Stimulated activated CD8-positive, alpha-beta memory T cell treated with anti-CD3 and anti-CD28 coated beads, Interleukin-4, amount 100 ng/mL, for 48 hours (primary cell): ENCODE measurements around the gene PRLR.
A peak's percentile ranks its signal among the peaks of the same experiment; 100 is the strongest.

Experiments
- DNase-seq: peaks from one replicate; pipeline ENCODE4 v3.0.0-alpha.2; 2020

The PRLR gene

DNA sequence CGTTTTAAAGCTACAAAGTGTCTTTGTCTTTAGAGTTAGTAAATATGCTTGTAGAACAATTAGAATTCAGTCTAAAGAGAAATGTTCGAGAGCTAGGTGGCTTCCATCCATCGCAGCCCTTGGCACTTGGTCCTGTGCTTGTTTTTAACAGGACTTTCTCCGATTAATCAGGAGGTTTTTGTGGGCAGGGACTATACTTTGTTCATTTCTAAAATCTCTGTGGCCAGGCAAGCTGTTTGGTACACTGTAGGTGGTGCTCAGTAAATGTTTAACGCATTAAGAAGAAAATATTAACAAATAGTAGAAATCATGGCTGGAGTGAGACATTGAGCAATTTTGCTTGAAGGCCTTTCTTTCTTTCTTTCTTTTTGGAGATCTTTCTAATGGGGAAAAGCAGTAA is 203.3 kb downstream of the PRLR start:
- no peak for DNase-seq

DNA sequence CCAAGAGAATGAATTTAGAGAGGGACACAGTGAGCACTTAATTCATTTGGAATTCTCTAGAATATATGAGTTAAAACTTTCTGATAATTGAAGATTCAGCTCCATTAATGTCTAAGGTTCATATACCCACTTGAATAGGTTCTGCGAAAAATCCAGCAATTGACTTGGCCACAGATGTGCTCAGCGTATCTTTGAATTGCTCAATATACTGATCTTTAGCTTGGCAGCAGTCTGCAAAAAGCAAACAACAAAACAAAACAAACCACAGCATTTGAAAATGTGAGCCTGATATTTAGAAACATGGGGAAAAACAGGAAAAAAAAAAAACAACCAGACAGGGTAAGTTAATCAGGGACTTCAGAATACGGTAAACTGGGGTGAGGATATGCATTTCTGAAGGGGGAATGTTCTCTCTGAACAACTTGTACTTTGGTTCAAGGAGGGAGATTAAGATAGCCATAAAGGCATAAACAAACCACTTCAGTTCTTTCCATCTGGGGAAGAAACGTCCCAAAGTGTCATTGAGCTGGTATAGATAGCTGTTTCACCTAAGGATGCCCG is 203.9 kb downstream of the PRLR start:
- no peak for DNase-seq

DNA sequence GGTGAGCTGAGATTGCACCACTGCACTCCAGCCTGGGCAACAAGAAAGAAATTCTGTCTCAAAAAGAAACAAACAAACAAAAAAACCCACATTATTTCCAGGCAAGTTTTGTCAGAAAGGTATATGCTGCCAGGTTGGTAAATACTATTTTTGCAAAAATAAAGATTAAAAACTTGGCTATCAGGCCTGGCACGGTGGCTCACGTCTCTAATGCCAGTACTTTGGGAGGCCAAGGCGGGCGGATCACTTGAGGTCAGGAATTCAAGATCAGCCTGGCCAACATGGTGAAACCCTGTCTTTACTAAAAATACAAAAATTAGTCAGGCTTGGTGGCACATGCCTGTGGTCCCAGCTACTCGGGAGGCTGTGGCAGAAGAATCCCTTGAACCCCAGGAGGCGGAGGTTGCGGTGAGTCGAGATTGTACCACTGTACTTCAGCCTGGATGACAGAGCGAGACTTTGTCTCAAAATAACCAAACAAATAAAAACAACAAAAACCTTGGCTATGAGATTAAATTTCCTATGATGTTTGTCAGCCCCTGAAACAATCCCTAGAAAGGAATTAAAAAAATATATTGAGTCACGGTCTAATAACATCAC is 205.3 kb downstream of the PRLR start:
- DNase-seq = no peak

DNA sequence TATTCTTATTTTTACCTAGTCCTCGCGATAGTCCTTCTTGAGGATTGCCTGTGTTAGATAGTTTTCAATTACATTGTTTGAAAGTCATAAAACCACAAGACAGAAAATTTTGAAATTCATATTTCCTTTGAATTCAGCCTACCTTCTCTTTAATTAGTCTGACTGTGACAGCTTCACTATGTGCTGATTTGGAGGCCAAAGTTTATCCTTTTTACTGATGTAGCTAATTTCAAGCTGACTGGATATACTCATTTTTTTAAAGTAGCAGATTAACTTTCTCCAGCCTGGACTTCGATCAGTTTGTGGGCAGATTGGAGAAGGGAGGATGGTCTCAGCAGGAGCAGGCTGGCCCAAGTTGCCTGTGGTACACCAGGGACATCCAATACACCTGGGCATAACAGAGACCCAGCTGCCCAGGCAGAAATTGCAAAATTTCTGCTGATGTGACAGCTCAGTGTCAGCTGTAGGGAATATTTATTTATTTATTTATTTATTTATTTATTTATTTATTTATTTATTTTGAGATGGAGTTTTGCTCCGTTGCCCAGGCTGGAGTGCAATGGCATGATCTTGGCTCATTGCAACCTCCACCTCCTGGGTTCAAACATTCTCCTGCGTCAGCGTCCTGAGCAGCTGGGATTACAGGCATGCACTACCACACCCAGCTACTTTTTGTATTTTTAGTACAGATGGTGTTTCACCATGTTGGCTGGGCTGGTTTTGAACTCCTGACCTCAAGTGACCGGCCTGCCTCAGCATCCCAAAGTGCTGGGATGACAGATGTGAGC is 206.7 kb downstream of the PRLR start:
- DNase-seq = no peak

DNA sequence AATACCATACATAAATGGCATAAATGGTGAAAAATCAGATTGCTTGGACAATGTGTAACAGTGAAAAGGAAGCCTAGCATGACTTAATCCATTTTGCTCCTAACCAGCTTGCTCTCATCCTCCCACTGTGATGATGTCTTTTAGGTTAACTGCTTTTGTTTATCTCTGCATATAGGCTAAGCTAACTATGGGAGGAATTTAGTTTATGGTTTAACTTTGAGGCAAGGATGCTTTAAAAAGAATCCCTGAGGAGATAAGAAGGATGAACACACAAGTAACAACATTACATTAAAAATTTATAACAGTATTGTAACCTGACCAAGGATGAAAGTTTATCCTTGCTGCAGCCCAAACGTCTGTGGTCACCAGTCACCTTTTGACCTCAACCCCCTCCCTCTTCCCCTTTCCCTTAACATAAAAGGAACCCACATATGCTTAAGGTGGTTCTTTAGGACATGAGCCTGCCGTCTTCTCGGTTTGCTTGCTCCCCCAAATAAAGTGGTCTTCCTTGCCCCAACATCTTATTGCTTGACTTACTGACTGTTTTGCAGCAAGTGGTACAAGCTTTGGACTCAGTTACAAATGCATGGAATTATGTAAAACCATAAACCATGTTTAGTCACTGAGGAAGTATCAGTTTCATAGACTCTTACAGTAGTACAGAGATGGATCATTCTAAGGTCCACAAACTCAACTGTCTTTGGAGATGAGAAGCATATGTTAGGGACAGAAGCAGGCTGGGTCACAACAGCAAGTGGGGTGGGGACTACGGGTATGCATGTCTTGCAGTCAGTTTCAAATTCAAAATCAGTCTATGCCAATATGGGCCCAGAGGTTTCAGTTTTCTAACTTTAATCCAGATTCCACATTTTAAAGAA is 213.9 kb downstream of the PRLR start:
- no peak for DNase-seq

DNA sequence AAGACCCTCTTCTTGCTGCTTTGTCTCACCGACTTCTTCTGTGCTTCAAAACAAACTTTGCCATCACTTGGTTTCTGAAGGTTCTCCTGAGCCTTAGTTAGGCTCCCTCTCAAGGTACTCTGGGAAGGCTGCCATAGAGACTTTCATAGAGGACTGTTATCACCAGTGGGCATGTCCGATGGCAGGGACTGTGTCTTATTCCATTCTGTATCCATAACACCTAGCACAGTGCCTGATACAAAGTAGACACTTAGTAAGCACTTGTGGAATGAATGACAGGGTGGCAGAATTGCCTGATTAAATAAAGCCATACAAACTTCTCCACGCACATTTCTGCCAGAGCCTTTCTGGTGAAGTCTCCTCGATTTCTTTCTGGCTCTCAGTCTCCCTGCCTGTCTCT is 215.2 kb downstream of the PRLR start:
- no peak for DNase-seq

DNA sequence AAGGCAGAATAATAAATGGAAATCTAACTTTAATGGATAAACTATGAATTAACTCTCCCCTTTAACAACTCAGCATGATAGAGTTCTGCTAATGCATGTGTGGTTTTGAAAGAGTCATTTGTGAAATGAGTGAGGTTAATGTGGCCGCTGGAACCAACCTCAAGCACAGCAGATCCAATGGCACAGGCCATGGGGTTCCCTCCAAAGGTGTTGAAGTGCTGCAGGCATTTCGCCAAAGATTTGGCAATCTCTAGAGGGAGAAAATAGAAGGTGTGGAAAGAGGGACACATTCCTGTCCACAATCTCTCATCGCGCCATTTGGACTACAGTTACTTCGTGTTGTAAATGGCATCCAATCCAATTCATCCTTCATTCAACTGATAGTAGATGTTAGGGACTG is 217.5 kb downstream of the PRLR start:
- no peak for DNase-seq

DNA sequence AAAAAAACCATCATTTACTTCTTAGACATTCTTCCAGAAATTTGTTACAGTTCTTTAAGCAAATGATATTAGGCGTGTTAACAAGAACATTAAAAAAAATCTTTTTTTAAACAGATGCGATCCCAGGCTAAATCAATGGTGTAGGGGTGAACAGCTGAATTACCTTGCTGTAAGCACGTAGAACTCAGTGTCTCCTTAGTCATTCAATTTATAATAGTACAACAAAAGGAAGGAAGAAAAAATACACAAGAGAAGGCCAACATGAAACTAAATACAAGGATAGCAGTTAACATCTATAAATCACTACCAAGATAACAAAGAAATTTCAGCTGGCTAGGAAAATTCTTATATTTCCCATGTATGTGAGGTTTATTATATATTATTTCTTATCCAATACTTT is 217.9 kb downstream of the PRLR start:
- no peak for DNase-seq

DNA sequence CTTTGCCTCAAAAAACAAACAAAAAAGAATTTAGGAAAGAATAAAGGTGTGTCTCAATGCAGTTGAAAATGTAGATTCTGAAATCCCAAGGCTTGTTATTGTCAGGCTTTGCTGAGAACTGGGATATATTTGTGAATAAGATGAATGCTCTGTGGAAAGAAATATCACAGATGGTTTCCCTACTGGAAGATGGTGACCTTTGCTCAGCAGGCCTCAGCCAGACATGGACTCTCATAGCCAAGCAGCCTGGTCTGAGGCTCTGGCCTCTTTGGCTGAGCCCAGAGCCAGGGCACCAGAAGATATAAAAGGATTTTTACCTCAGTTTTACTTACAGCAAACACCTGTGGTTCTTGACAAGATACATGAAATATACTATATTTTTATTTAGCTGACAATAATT is 219.6 kb downstream of the PRLR start:
- DNase-seq = no peak

DNA sequence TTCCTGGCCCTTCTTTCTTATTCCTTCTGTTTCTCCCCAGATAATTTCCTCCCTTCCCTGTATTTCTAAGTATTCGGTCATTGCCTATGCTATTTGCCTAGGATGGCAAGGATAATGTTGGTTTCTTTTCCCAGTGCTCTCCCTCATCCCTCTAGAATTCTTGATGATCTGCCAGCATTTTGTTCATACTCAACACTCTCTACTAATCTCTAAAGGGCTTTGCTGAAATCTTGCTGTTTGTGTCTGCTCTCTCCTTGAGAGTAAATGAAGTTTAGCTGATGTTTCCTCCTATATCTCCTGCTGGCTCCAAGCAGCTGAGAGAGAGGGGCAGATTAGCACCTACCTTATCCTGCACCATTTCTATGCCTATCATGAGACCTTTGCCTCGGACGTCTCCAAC is 220.6 kb downstream of the PRLR start:
- no peak for DNase-seq

DNA sequence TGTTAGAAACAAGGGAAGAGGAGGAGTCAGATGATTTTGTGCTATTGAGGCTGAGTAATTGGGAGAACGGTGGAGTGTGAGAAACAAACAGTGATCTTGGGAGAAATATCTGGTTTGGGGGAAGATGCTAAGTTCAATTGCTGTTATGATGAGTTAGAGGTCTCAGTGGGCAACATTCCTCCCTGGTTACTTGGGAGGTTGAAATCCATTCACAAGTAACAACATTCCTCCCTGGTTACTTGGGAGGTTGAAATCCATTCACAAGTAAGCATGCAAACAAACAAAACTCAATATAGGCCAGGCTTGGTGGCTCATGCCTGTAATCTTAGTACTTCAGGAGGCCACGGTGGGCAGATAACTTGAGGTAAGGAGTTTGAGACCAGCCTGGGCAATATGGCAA is 221.3 kb downstream of the PRLR start:
- no peak for DNase-seq

DNA sequence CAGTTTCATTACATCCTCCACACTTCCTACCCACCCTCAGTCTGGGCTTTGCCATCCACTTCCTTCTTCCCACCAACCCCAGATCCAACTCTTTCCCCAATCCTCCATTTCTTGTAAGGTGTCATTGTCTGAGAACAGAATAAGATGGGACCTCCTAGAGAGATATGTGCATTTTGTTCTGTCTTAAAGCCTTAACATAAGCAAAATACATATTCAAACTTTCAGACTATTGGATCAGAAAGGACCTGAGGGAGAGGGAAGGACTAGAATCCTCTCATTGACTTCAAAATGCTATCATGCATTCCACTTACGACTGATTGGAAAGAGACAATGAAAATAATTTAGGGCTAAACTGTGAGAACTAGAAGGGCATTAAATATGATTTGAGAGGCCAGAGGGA is 225.5 kb downstream of the PRLR start:
- DNase-seq = no peak

DNA sequence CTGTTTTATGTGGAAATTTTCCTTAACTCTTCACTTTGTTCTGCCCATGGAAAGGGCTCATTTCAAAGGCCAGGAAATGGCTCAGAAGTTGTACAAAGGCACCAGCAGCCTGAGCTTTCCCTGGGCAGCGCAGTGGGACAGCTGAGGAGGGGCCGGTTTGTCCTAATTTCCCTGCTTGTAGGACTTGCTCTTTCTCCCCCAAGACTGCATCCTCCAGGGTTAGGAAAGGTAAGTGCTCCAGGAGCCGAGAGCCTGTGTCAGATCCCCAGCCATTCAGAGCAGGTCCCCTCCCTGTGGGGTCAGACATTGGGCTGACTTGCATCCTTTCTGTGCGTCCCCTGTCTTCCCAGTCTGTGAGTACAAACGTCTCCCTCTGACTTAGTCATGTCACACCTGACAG is 226.1 kb downstream of the PRLR start:
- no peak for DNase-seq

DNA sequence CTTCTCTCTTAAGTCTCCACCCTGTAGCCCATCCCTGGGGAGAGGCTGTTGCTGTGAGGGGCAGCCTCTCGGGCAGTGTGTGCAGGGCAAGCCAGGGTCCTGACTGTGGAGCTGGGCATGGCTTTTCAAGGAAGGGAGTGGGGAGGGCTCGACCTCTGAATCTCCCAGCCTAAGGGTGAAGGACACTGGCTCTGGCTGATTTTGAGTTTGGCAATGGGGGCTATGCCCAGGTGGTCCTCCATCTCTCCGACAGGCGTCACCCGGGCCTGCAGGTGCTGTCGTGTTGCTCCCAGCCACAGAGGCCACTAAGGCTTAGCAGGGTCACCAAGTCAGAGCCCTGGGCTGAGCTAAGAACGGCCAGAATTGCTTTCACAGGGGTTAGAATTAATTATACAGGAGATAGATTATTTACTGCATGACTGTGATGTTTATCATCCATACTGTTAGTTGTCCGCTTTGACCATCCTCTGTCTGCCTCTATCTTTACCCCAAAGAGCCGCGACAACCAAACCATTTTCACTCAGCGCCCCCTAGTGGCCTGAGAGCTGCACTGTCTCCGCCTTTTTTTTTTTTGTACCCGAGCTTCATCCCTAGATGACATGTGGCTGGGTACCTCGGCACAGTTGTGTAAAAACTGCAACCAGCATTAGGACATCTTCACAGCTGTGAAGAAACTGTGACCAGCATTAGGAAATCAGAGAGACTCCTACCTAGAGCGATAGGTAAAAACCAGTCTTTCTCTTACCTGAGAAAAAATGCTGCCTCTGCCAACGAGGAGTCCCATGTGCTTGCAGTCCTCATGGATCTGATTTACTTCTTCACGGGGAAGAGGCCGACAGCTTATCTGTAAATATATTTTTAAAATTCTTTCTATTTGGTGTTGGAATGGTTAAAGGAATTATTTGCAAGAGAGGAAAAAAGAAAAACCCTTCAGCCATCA is 227.0 kb downstream of the PRLR start:
- DNase-seq = peak; percentile 79

DNA sequence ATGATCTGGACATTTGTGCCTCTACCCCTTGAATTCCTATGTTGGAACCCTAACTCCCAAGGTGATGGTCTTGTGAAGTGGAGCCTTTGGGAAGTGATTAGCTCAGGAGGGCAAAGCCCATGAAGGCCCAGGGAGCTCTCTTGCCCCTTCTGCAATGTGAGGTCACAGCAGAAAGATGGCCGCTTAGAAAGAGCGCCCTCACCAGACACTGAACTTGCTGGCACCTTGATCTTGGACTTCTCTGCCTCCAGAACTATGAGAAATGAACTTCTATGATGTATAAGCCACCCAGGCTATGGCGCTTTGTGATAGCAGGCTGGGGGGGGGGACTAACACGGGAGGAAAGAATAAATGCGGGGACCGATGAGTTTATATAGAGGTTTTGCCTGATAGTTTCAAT is 227.8 kb downstream of the PRLR start:
- no peak for DNase-seq

DNA sequence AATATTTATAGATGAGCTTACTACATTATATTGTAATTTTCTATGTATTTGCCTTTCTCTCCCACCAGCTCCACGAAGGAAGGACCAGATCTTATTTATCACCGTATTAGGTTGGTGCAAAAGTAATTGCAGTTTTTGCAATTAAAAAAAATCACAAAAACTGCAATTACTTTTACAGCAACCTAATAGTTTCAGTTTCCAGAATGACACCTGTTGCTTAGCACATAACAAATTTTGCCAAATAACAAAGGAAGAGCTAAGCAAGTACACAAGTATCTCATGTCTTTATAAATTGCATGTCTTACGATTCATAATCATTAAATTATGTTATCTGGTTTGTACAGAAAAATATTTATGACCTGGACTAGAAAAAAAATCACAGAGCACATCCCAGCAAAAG is 228.4 kb downstream of the PRLR start:
- no peak for DNase-seq
